Endodermal cell (in vitro differentiated cells): ENCODE results near the gene DNM2. TPM values are rescaled to one million over a fixed set of nuclear protein-coding genes. Genes with fewer than 3 reads are reported as not detected.

ENCODE experiments used
- DNase-seq: peaks from one replicate; pipeline ENCODE4 v3.0.0-alpha.2; 2017
- H3K27ac ChIP-seq: 2 replicates; pipeline ENCODE4 v1.5.1; 2013; ENCODE audit warnings: mild to moderate bottlenecking, low read depth, low read length, moderate library complexity
- H3K27me3 ChIP-seq: 2 replicates; pipeline ENCODE4 v1.6.1; 2013; ENCODE audit warnings: mild to moderate bottlenecking, low read length, moderate library complexity; ENCODE audit not compliant: insufficient read depth, control insufficient read depth, poor library complexity, severe bottlenecking
- H3K36me3 ChIP-seq: 2 replicates; pipeline ENCODE4 v1.7.0; 2013; ENCODE audit warnings: mild to moderate bottlenecking, low read length, moderate library complexity; ENCODE audit not compliant: control insufficient read depth, insufficient read depth
- H3K4me1 ChIP-seq: one replicate; pipeline ENCODE4 v1.7.0; 2013; ENCODE audit warnings: low read length; ENCODE audit not compliant: control insufficient read depth, insufficient read depth
- H3K4me3 ChIP-seq: 2 replicates; pipeline ENCODE4 v1.5.1; 2013; ENCODE audit warnings: mild to moderate bottlenecking, low read length, moderate library complexity
- H3K9ac ChIP-seq: 2 replicates; pipeline ENCODE4 v1.6.1; 2013; ENCODE audit warnings: mild to moderate bottlenecking, low read length, moderate library complexity; ENCODE audit not compliant: poor library complexity, severe bottlenecking; ENCODE audit errors: extremely low read depth
- H3K9me3 ChIP-seq: 2 replicates; pipeline ENCODE4 v1.6.1; 2013; ENCODE audit warnings: mild to moderate bottlenecking, low read length, moderate library complexity; ENCODE audit not compliant: control insufficient read depth
- H3K27ac Mint-ChIP-seq: 2 replicates; pipeline ENCODE4 v1.8.0; 2020; ENCODE audit warnings: mixed read lengths
- H3K27me3 Mint-ChIP-seq: 2 replicates; pipeline ENCODE4 v1.8.0; 2021; ENCODE audit warnings: mild to moderate bottlenecking, mixed read lengths; ENCODE audit not compliant: insufficient read depth
- H3K36me3 Mint-ChIP-seq: 2 replicates; pipeline ENCODE4 v1.8.0; 2020; ENCODE audit warnings: low read depth, mixed read lengths
- H3K4me1 Mint-ChIP-seq: 2 replicates; pipeline ENCODE4 v1.8.0; 2020; ENCODE audit warnings: mixed read lengths
- H3K4me3 Mint-ChIP-seq: 2 replicates; pipeline ENCODE4 v1.8.0; 2020; ENCODE audit warnings: mild to moderate bottlenecking, moderate library complexity, mixed read lengths
- H3K9me3 Mint-ChIP-seq: 2 replicates; pipeline ENCODE4 v1.8.0; 2020; ENCODE audit warnings: mild to moderate bottlenecking, mixed read lengths
- CTCF ChIP-seq: fragments of 200-600 bp; sonication (generic); conservative IDR thresholded peaks from 2 replicates; pipeline ENCODE4 v1.5.0; 2021; ENCODE audit warnings: antibody characterized with exemption, mild to moderate bottlenecking
- WGBS, 2 experiments: methylation state at CpG; one replicate each; pipeline versions ENCODE4 v1.1.5 to v1.1.7; 2013; ENCODE audit warnings: missing lambda C conversion rate in 2 of 2, mixed read lengths in 1 of 2; ENCODE audit not compliant: insufficient coverage in 1 of 2, insufficient read length in 1 of 2; 5-methylcytosine and 5-hydroxymethylcytosine counted together
- total RNA-seq, 2 donors: library from RNA; stranded (reverse); fragmentation: NEBNext Ultra II Directional in 1 of 2; extraction: Animal tissue kit (Norgen Biotek cat#: 25700) in 1 of 2; gene quantifications; 2 replicates in 1 of 2; 3 replicates in 1 of 2; pipeline ENCODE4 v1.2.1, GENCODE V29; 2021

The DNM2 gene
- total RNA-seq, 2 donors from 2014 or later, result 118 to 136 TPM

- Histone ChIP-seq H3K4me1 (no peaks in the 10 kb centered on the region), H3K9me3 (no peaks in the 10 kb centered on the region), H3K27me3 (no peaks in the 10 kb centered on the region), H3K4me3 (no peak overlapping the region), H3K27ac (no peak overlapping the region), H3K36me3 (peaks cover 96% of the 10 kb centered on the region), H3K9ac (no peak overlapping the region)
- H3K4me3 Mint-ChIP-seq, result no peak overlapping the region
- H3K36me3 Mint-ChIP-seq, result peaks cover 84% of the 10 kb centered on the region
- no peak for TF ChIP-seq CTCF
- H3K27ac Mint-ChIP-seq, result peak overlapping the region; percentile 48
- H3K9me3 Mint-ChIP-seq, result no peaks in the 10 kb centered on the region
- DNase-seq, result no peak
- no peaks in the 10 kb centered on the region for H3K27me3 Mint-ChIP-seq
- 91 to 95% methylated on average over 19 to 21 of the region's 21 CpGs for WGBS, 2 experiments
- no peaks in the 10 kb centered on the region for H3K4me1 Mint-ChIP-seq
These were observed 34.3 kb upstream of the DNM2 start for GRCh38 chr19:10683582-10683981.

GRCh38 chr19:10685210-10685609, 32.7 kb upstream of the DNM2 start:
- no peaks in the 10 kb centered on the region for H3K9me3 Mint-ChIP-seq
- H3K36me3 Mint-ChIP-seq, result peaks cover 84% of the 10 kb centered on the region
- no peaks in the 10 kb centered on the region for H3K4me1 Mint-ChIP-seq
- Histone ChIP-seq H3K4me3 (no peak overlapping the region), H3K9ac (no peak overlapping the region), H3K27me3 (no peaks in the 10 kb centered on the region), H3K27ac (no peak overlapping the region), H3K36me3 (peaks cover 96% of the 10 kb centered on the region), H3K9me3 (no peaks in the 10 kb centered on the region), H3K4me1 (no peaks in the 10 kb centered on the region)
- H3K27ac Mint-ChIP-seq, result no peak overlapping the region
- TF ChIP-seq CTCF, result no peak
- no peak for DNase-seq
- no peaks in the 10 kb centered on the region for H3K27me3 Mint-ChIP-seq
- H3K4me3 Mint-ChIP-seq, result no peak overlapping the region
- 96 to 98% methylated on average over 5 of the region's 5 CpGs for WGBS, 2 experiments

GRCh38 chr19:10686193-10686592, 31.7 kb upstream of the DNM2 start:
- Histone ChIP-seq H3K9ac (no peak overlapping the region), H3K27ac (no peak overlapping the region), H3K27me3 (no peaks in the 10 kb centered on the region), H3K4me1 (no peaks in the 10 kb centered on the region), H3K9me3 (no peaks in the 10 kb centered on the region), H3K4me3 (no peak overlapping the region), H3K36me3 (peaks cover 96% of the 10 kb centered on the region)
- Mint-ChIP-seq H3K27me3 (no peaks in the 10 kb centered on the region), H3K27ac (no peak overlapping the region), H3K4me1 (no peaks in the 10 kb centered on the region), H3K36me3 (peaks cover 84% of the 10 kb centered on the region), H3K9me3 (no peaks in the 10 kb centered on the region), H3K4me3 (no peak overlapping the region)
- TF ChIP-seq CTCF, result no peak
- DNase-seq, result no peak
- WGBS, 2 experiments, result 96 to 97% methylated on average over 10 of the region's 10 CpGs
